ENCODE measurements around the gene RAPGEF1. TPM values are rescaled to one million over a fixed set of nuclear protein-coding genes. Genes with fewer than 3 reads are reported as not detected.

Gene RAPGEF1
- total and polyA plus RNA-seq, 2 of the 13 experiments (the other 11 are each of a cell fraction or from before 2014, with no cell fraction given), result 21.2 to 38.9 TPM

- DNase-seq (ENCODE audit: low spot score) (no peak), FAIRE-seq (no peak), ATAC-seq (no peak)
- Histone ChIP-seq H3K36me3 (replicated peaks in 1 of 2; ENCODE audit: control insufficient read depth in 1 of 2, insufficient read depth in 2 of 2, low read length in 2 of 2) (peaks cover 9 to 30% of the 10 kb centered on the region in 2 experiments; a peak in 4 of 5 replicates), H3K4me1 (ENCODE audit: insufficient read depth, low read length) (peaks cover 11% of the 10 kb centered on the region), H3K27me3 (ENCODE audit: control insufficient read depth in 1 of 2, insufficient read depth in 2 of 2, low read length in 2 of 2) (peaks cover 0 to 4% of the 10 kb centered on the region in 2 experiments; a peak in 1 of 5 replicates), H3K27ac (ENCODE audit: extremely low read length, insufficient read depth, low read length) (no peak overlapping the region), H4K20me1 (ENCODE audit: insufficient read depth, low read length) (no peaks in the 10 kb centered on the region), H3K4me3 (replicated peaks in 1 of 3; ENCODE audit: insufficient read depth in 1 of 3, low read depth in 2 of 3, low read length in 3 of 3) (no peak overlapping the region), H3K9ac (ENCODE audit: insufficient read depth, low read depth, low read length) (no peak overlapping the region), H3K4me2 (ENCODE audit: low read depth, low read length) (no peak overlapping the region), H2AFZ (ENCODE audit: low read length) (no peak overlapping the region), H3K9me3 (ENCODE audit: low read length) (no peaks in the 10 kb centered on the region), H3K79me2 (ENCODE audit: insufficient read depth, low read length) (peaks cover 6% of the 10 kb centered on the region)
- in situ Hi-C loops (cut with HindIII; ENCODE audit: extremely low pct_ligation_motif_present, low pct_unique_long_range_greater_than_20kb) (no loop called here), intact Hi-C loops (cut with micrococcal nuclease; ENCODE audit: unreplicated experiment) (no loop called here)
- WGBS (ENCODE audit: low lambda C conversion rate), result 92% methylated on average over 7 of the region's 7 CpGs
- CTCF ChIA-PET (ENCODE audit: low intra/inter-chr PET ratio, low total read pairs), result no interaction called here
- POLR2A ChIA-PET, result no interaction called here
- no TSS peak for BruUV-seq (replicated peaks)
- TF ChIP-seq ZNF367 (CRISPR knock-in tag; IDR thresholded peaks at IDR 0.05; ENCODE audit: borderline replicate concordance), result no peak
- no peak for TF ChIP-seq HES4 (CRISPR knock-in tag; IDR thresholded peaks at IDR 0.05; ENCODE audit: borderline replicate concordance)
- no peak for TF ChIP-seq ZNF558 (CRISPR knock-in tag; IDR thresholded peaks at IDR 0.05; ENCODE audit: borderline replicate concordance)
- no peak for TF ChIP-seq NRL (CRISPR knock-in tag; IDR thresholded peaks at IDR 0.05; ENCODE audit: borderline replicate concordance)
- TF ChIP-seq SP1 (IDR thresholded peaks at IDR 0.05), result no peak
- TF ChIP-seq SP1 (CRISPR knock-in tag; IDR thresholded peaks at IDR 0.05), result no peak
Observed at GRCh38 chr9:131528186-131528585, 211.7 kb downstream of the RAPGEF1 start.

Small RNA genes lying within 50 kb of the gene (small RNA-seq; reads per million reads assigned to genes)
- 0 reads per million in 3 experiments for gene EIF4A1P3 (ENCODE audit: insufficient read depth in 2 of 3, insufficient read length in 3 of 3, low read depth in 2 of 3, low replicate concordance in 1 of 3)
- gene RF00272 (ENCODE audit: insufficient read depth in 2 of 3, insufficient read length in 3 of 3, low read depth in 2 of 3, low replicate concordance in 1 of 3), result 0 reads per million in 3 experiments
- gene RN7SL328P (ENCODE audit: insufficient read depth in 2 of 3, insufficient read length in 3 of 3, low read depth in 2 of 3, low replicate concordance in 1 of 3), result 0 reads per million in 3 experiments

Other genes starting within 250 kb of the RAPGEF1 start
- gene POMT1, start 237.2 kb downstream of the RAPGEF1 start, total RNA-seq (2016; rRNA removed; fragmentation: Illumina TruSeq; extraction: Trizol), result 6.3 and 21.6 TPM in 2 replicates
- gene POMT1, start 237.2 kb downstream of the RAPGEF1 start, polyA plus RNA-seq (2011; rRNA removed), result 22.7 and 27.1 TPM in 2 replicates
- 24.1 and 25.3 TPM in 2 replicates for gene UCK1, start 208.8 kb downstream of the RAPGEF1 start, total RNA-seq (2016; rRNA removed; fragmentation: Illumina TruSeq; extraction: Trizol)
- gene UCK1, start 208.8 kb downstream of the RAPGEF1 start, polyA plus RNA-seq (2011; rRNA removed), result 11.0 and 15.3 TPM in 2 replicates
- not detected in 2 replicates for gene PRRT1B, start 194.6 kb downstream of the RAPGEF1 start, total RNA-seq (2016; rRNA removed; fragmentation: Illumina TruSeq; extraction: Trizol)
- gene PRRT1B, start 194.6 kb downstream of the RAPGEF1 start, polyA plus RNA-seq (2011; rRNA removed), result not detected in 2 replicates